PC-3 (cell line): Measurements from ENCODE around the gene FSTL3. TPM values are rescaled to one million over a fixed set of nuclear protein-coding genes. Genes with fewer than 3 reads are reported as not detected.

Experiments
- ATAC-seq: fragments of 200-7000 bp; cut with Tn5 transposase; 2 replicates; pipeline ENCODE4 v1.9.1; 2020; ENCODE audit warnings: mild to moderate bottlenecking, moderate library complexity
- BruUV-seq: library from RNA; stranded (reverse); fragments of 400-500 nt; replicated peaks from 2 replicates; lab custom pipeline; 2021; lab: Mats Ljungman, UMichigan
- CTCF ChIA-PET: fragments of 300-600 bp; sonication (Branson Sonifier 250); formaldehyde crosslinking; loops from one replicate; lab custom pipeline; 2022; ENCODE audit warnings: antibody characterized with exemption; lab: Charles Lee
- POLR2A ChIA-PET: fragments of 300-600 bp; sonication (Branson Sonifier 250); formaldehyde crosslinking; loops from one replicate; lab custom pipeline; 2022; ENCODE audit warnings: antibody characterized with exemption; ENCODE audit not compliant: unreplicated experiment; lab: Charles Lee
- DNase-seq: peaks from one replicate; pipeline ENCODE4 v3.0.0-alpha.2; 2015
- H2AFZ ChIP-seq: fragments of 300-600 bp; sonication (generic); 2 replicates; pipeline ENCODE4 v1.6.0; 2016; ENCODE audit warnings: antibody characterized with exemption, low read length
- H3F3A ChIP-seq: fragments of 300-600 bp; sonication (generic); one replicate; pipeline ENCODE4 v1.6.0; 2017; ENCODE audit warnings: antibody characterized with exemption, low read length, control low read depth, mild to moderate bottlenecking; ENCODE audit not compliant: unreplicated experiment
- H3K27ac ChIP-seq: fragments of 300-600 bp; sonication (generic); 2 replicates; pipeline ENCODE4 v1.5.1; 2016; ENCODE audit warnings: mild to moderate bottlenecking, low read length
- H3K27me3 ChIP-seq: fragments of 300-600 bp; sonication (generic); 2 replicates; pipeline ENCODE4 v1.6.1; 2016; ENCODE audit warnings: low read length, mixed read lengths
- H3K36me3 ChIP-seq: fragments of 300-600 bp; sonication (generic); 2 replicates; pipeline ENCODE4 v1.6.1; 2016; ENCODE audit warnings: low read depth, mixed run types, low read length, mixed read lengths
- H3K4me1 ChIP-seq: fragments of 300-600 bp; sonication (generic); 2 replicates; pipeline ENCODE4 v1.5.1; 2016; ENCODE audit warnings: low read length; ENCODE audit not compliant: insufficient read depth
- H3K4me2 ChIP-seq: fragments of 300-600 bp; sonication (generic); 2 replicates; pipeline ENCODE4 v1.6.0; 2016; ENCODE audit warnings: low read length
- H3K4me3 ChIP-seq: fragments of 300-600 bp; sonication (generic); 2 replicates; pipeline ENCODE4 v1.5.1; 2016; ENCODE audit warnings: mild to moderate bottlenecking, low read length, mixed read lengths
- H3K79me2 ChIP-seq: fragments of 300-600 bp; sonication (generic); 2 replicates; pipeline ENCODE4 v1.6.1; 2017; ENCODE audit warnings: low read length, mixed read lengths
- H3K9ac ChIP-seq: fragments of 300-600 bp; sonication (generic); 2 replicates; pipeline ENCODE4 v1.6.0; 2016; ENCODE audit warnings: mild to moderate bottlenecking, low read length
- H3K9me2 ChIP-seq: fragments of 300-600 bp; sonication (generic); replicated peaks from 2 replicates; pipeline ENCODE4 v1.6.1; 2016; ENCODE audit warnings: mixed run types, low read length, mixed read lengths
- H3K9me3 ChIP-seq: fragments of 300-600 bp; sonication (generic); 2 replicates; pipeline ENCODE4 v1.6.1; 2016; ENCODE audit warnings: low read length, mixed read lengths
- H4K20me1 ChIP-seq: fragments of 300-600 bp; sonication (generic); 2 replicates; pipeline ENCODE4 v1.6.1; 2016; ENCODE audit warnings: low read length, mixed read lengths
- EZH2 ChIP-seq: fragments of 300-600 bp; sonication (generic); IDR thresholded peaks from one replicate; pipeline ENCODE4 v1.6.1; 2017; ENCODE audit warnings: antibody characterized with exemption, mild to moderate bottlenecking, low read length; ENCODE audit not compliant: unreplicated experiment
- EZH2phosphoT487 ChIP-seq: fragments of 300-600 bp; sonication (generic); IDR thresholded peaks from 2 replicates; pipeline ENCODE4 v1.6.1; 2018; ENCODE audit warnings: mild to moderate bottlenecking, antibody characterized with exemption, low read length, borderline replicate concordance
- intact Hi-C: fragments of 100-400 bp; cut with micrococcal nuclease; formaldehyde crosslinking; loops from 2 replicates; pipeline ENCODE4 v1.9.0; 2023
- total RNA-seq: library from RNA; depleted of rRNA; stranded (reverse); fragments of >200 nt; gene quantifications from 2 replicates; pipeline ENCODE4 v1.2.3, GENCODE V29; 2014
- TF ChIP-seq, protein P1 (sequence below): fragments of 300-600 bp; sonication (generic); conservative IDR thresholded peaks from 2 replicates; pipeline ENCODE4 v1.5.1; 2017; ENCODE audit warnings: antibody characterized with exemption, low read depth, mild to moderate bottlenecking, low read length

Gene FSTL3
- total RNA-seq, 1 experiment from 2014 or later, result 53.3 TPM

GRCh38 chr19:720345-721160 is 44.4 kb downstream of the FSTL3 start:
- Histone ChIP-seq H3K36me3 (no peaks in the 10 kb centered on the region), H3F3A (no peaks in the 10 kb centered on the region), H3K27me3 (no peaks in the 10 kb centered on the region), H4K20me1 (no peaks in the 10 kb centered on the region), H3K79me2 (no peaks in the 10 kb centered on the region), H3K27ac (no peak overlapping the region), H3K9me3 (no peaks in the 10 kb centered on the region), H2AFZ (no peak overlapping the region), H3K4me1 (no peaks in the 10 kb centered on the region), H3K9ac (no peak overlapping the region), H3K4me2 (no peak overlapping the region), H3K9me2 (no peaks in the 10 kb centered on the region), H3K4me3 (no peak overlapping the region)
- ChIA-PET POLR2A (no interaction called here), CTCF (no interaction called here)
- DNase-seq, result no peak
- ATAC-seq, result no peak
- intact Hi-C loops, result no loop called here
- no TSS peak for BruUV-seq
- TF ChIP-seq, protein P1, sequence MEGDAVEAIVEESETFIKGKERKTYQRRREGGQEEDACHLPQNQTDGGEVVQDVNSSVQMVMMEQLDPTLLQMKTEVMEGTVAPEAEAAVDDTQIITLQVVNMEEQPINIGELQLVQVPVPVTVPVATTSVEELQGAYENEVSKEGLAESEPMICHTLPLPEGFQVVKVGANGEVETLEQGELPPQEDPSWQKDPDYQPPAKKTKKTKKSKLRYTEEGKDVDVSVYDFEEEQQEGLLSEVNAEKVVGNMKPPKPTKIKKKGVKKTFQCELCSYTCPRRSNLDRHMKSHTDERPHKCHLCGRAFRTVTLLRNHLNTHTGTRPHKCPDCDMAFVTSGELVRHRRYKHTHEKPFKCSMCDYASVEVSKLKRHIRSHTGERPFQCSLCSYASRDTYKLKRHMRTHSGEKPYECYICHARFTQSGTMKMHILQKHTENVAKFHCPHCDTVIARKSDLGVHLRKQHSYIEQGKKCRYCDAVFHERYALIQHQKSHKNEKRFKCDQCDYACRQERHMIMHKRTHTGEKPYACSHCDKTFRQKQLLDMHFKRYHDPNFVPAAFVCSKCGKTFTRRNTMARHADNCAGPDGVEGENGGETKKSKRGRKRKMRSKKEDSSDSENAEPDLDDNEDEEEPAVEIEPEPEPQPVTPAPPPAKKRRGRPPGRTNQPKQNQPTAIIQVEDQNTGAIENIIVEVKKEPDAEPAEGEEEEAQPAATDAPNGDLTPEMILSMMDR, result no peak
- no peak for TF ChIP-seq EZH2

- H4K20me1 ChIP-seq, result no peaks in the 10 kb centered on the region
- no peak for TF ChIP-seq EZH2phosphoT487
- TF ChIP-seq, protein P1, result no peak
- no peak for TF ChIP-seq EZH2
- no peak overlapping the region for H3K4me3 ChIP-seq
- H3K9me2 ChIP-seq, result no peaks in the 10 kb centered on the region
- no TSS peak for BruUV-seq
- no peaks in the 10 kb centered on the region for H3K9me3 ChIP-seq
- no peaks in the 10 kb centered on the region for H3K36me3 ChIP-seq
- no peak overlapping the region for H3K9ac ChIP-seq
- DNase-seq (no peak), ATAC-seq (no peak)
- no peak overlapping the region for H2AFZ ChIP-seq
- H3K4me1 ChIP-seq, result no peaks in the 10 kb centered on the region
- no peaks in the 10 kb centered on the region for H3F3A ChIP-seq
- ChIA-PET POLR2A (no interaction called here), CTCF (no interaction called here)
- no peaks in the 10 kb centered on the region for H3K79me2 ChIP-seq
- H3K27me3 ChIP-seq, result no peaks in the 10 kb centered on the region
- H3K27ac ChIP-seq, result no peak overlapping the region
- intact Hi-C loops, result no loop called here
- no peak overlapping the region for H3K4me2 ChIP-seq
These were observed 46.4 kb downstream of the FSTL3 start for GRCh38 chr19:722553-723101.

DNA sequence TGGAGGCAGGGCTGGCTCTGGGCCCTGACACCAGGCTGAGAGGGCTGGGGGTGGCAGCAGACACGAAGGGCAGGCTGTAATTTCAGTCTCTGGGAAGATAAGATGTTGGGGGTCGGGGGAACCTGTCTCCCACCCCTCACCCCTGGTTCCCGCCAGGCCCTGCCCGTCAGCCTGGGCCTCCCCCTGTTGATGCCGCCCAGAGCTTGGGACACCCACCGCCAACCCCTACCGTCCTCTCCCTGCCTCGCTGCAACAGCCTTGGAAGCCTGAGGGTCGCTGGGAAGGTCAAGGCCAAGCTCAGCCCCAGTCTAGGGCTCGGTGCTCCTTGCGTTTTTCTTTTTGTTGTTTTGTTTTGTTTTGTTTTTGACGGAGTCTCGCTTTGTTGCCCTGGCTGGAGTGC is 47.1 kb downstream of the FSTL3 start:
- H3K36me3 ChIP-seq, result no peaks in the 10 kb centered on the region
- no peak overlapping the region for H3K4me3 ChIP-seq
- H4K20me1 ChIP-seq, result no peaks in the 10 kb centered on the region
- no peaks in the 10 kb centered on the region for H3K4me1 ChIP-seq
- TF ChIP-seq, protein P1, result no peak
- TF ChIP-seq EZH2phosphoT487, result no peak
- TF ChIP-seq EZH2, result no peak
- CTCF ChIA-PET, result no interaction called here
- BruUV-seq, result no TSS peak
- no peaks in the 10 kb centered on the region for H3F3A ChIP-seq
- H2AFZ ChIP-seq, result no peak overlapping the region
- POLR2A ChIA-PET, result no interaction called here
- H3K9me3 ChIP-seq, result no peaks in the 10 kb centered on the region
- no peak overlapping the region for H3K4me2 ChIP-seq
- no peak overlapping the region for H3K27ac ChIP-seq
- ATAC-seq, result no peak
- DNase-seq, result no peak
- no peaks in the 10 kb centered on the region for H3K27me3 ChIP-seq
- no peaks in the 10 kb centered on the region for H3K9me2 ChIP-seq
- H3K79me2 ChIP-seq, result no peaks in the 10 kb centered on the region
- H3K9ac ChIP-seq, result no peak overlapping the region
- intact Hi-C loops, result no loop called here
